GM12878 (cell line): ENCODE data around the gene YBEY. TPM values are rescaled to one million over a fixed set of nuclear protein-coding genes. Genes with fewer than 3 reads are reported as not detected.

Source experiments
- ATAC-seq: fragments of 200-7000 bp; cut with Tn5 transposase; 3 replicates; pipeline ENCODE4 v1.9.1; 2020; ENCODE audit warnings: mild to moderate bottlenecking, moderate library complexity
- BruUV-seq: library from RNA; stranded (reverse); fragments of 400-500 nt; replicated peaks from 2 replicates; lab custom pipeline; 2021; lab: Mats Ljungman, UMichigan
- CTCF ChIA-PET: fragments of 300-600 bp; sonication (Branson Sonifier 250); formaldehyde crosslinking; extraction: SDS; loops from one replicate; lab custom pipeline; 2021; ENCODE audit warnings: inconsistent platforms; lab: Yijun Ruan, JAX
- POLR2A ChIA-PET: fragments of 350-600 bp; formaldehyde crosslinking; extraction: SDS; loops from one replicate; lab custom pipeline; 2021; ENCODE audit warnings: inconsistent platforms; lab: Charles Lee
- RAD21 ChIA-PET: fragments of 300-600 bp; sonication (Branson Sonifier 250); formaldehyde crosslinking; loops from one replicate; lab custom pipeline; 2023; ENCODE audit warnings: antibody characterized with exemption; ENCODE audit not compliant: unreplicated experiment; lab: Charles Lee
- SMC1A ChIA-PET: fragments of 300-600 bp; sonication (Branson Sonifier 250); formaldehyde crosslinking; loops from one replicate; lab custom pipeline; 2023; ENCODE audit not compliant: unreplicated experiment, uncharacterized antibody; lab: Charles Lee
- DNase-seq: peaks from one replicate; pipeline ENCODE4 v3.0.0-alpha.2; 2011; ENCODE audit warnings: low read depth, low spot score
- FAIRE-seq: peaks from 3 replicates; lab custom pipeline; 2011; peaks lifted over from hg19 to GRCh38; lab: Jason Lieb, UNC
- H2AFZ ChIP-seq: 2 replicates; pipeline ENCODE4 v1.6.0; 2011; ENCODE audit warnings: low read depth, low read length, control low read depth; ENCODE audit not compliant: control insufficient read depth
- H3K27ac ChIP-seq: 2 replicates; pipeline ENCODE4 v1.5.1; 2011; ENCODE audit warnings: control low read depth; ENCODE audit not compliant: control insufficient read depth, insufficient read depth
- H3K27me3 ChIP-seq, 2 experiments: replicated peaks in 1 of 2; 2 replicates each; pipeline versions ENCODE4 v1.6.0 to v1.6.1; 2011; ENCODE audit warnings: low read length in 1 of 2; ENCODE audit not compliant: control insufficient read depth in 2 of 2, insufficient read depth in 2 of 2
- H3K36me3 ChIP-seq, 2 experiments: 2 replicates each; pipeline ENCODE4 v1.5.1; 2011; ENCODE audit warnings: low read length in 1 of 2; ENCODE audit not compliant: control insufficient read depth in 2 of 2, insufficient read depth in 2 of 2
- H3K4me1 ChIP-seq: 2 replicates; pipeline ENCODE4 v1.6.1; 2011; ENCODE audit warnings: mild to moderate bottlenecking, low read length, moderate library complexity, mixed read lengths; ENCODE audit not compliant: control insufficient read depth, insufficient read depth
- H3K4me2 ChIP-seq: 2 replicates; pipeline ENCODE4 v1.6.0; 2011; ENCODE audit warnings: control low read depth; ENCODE audit not compliant: control insufficient read depth, insufficient read depth
- H3K4me3 ChIP-seq: fragments of 200-600 bp; sonication (generic); 2 replicates; pipeline ENCODE4 v1.5.1; 2016
- H3K79me2 ChIP-seq: 2 replicates; pipeline ENCODE4 v1.6.0; 2011; ENCODE audit warnings: low read length; ENCODE audit not compliant: control insufficient read depth, insufficient read depth
- H3K9ac ChIP-seq: 2 replicates; pipeline ENCODE4 v1.8.0; 2011; ENCODE audit warnings: low read length, control low read depth, mixed read lengths; ENCODE audit not compliant: control insufficient read depth, insufficient read depth
- H3K9me3 ChIP-seq: replicated peaks from 3 replicates; pipeline ENCODE4 v1.5.1; 2011; ENCODE audit warnings: mild to moderate bottlenecking, low read length; ENCODE audit not compliant: control insufficient read depth, insufficient read depth
- H4K20me1 ChIP-seq: 2 replicates; pipeline ENCODE4 v1.6.0; 2011; ENCODE audit not compliant: control insufficient read depth, insufficient read depth
- ASH2L ChIP-seq: fragments of 300-600, 200-600 bp; sonication (generic); IDR thresholded peaks from 2 replicates; pipeline ENCODE4 v1.6.1; 2017; ENCODE audit warnings: low read depth, mild to moderate bottlenecking, borderline replicate concordance
- CBFB ChIP-seq: IDR thresholded peaks from 2 replicates; pipeline ENCODE4 v1.6.1; 2016; ENCODE audit warnings: antibody characterized with exemption, low read depth
- CEBPB ChIP-seq, 2 experiments: fragments of 150-350 bp in 1 of 2; IDR thresholded peaks; 2 replicates each; pipeline ENCODE4 v1.6.1; 2012 to 2014; ENCODE audit warnings: low read depth in 2 of 2, low read length in 2 of 2, borderline replicate concordance in 1 of 2, inconsistent platforms in 1 of 2
- CREM ChIP-seq: IDR thresholded peaks from 2 replicates; pipeline ENCODE4 v1.6.1; 2014; ENCODE audit warnings: antibody characterized with exemption, low read depth
- HCFC1 ChIP-seq: fragments of 150-350 bp; IDR thresholded peaks from 2 replicates; pipeline ENCODE4 v1.6.1; 2014; ENCODE audit warnings: low read length
- IKZF1 ChIP-seq: fragments of 450-650 bp; conservative IDR thresholded peaks from 2 replicates; pipeline ENCODE4 v1.6.1; 2017; ENCODE audit warnings: antibody characterized with exemption, mild to moderate bottlenecking
- MTA3 ChIP-seq: IDR thresholded peaks from 2 replicates; pipeline ENCODE4 v1.6.1; 2012; ENCODE audit warnings: low read length, inconsistent platforms, borderline replicate concordance
- MXI1 ChIP-seq: fragments of 150-350 bp; IDR thresholded peaks from 2 replicates; pipeline ENCODE4 v1.6.1; 2011; ENCODE audit warnings: low read depth, mild to moderate bottlenecking, inconsistent platforms, low read length, improper control_type of control experiment
- SMAD1 ChIP-seq: fragments of 450-650 bp; IDR thresholded peaks from 2 replicates; pipeline ENCODE4 v1.6.1; 2018; ENCODE audit warnings: mild to moderate bottlenecking, low read depth; ENCODE audit not compliant: partially characterized antibody
- SREBF1 ChIP-seq: IDR thresholded peaks from 2 replicates; pipeline ENCODE4 v1.6.1; 2012; ENCODE audit warnings: mild to moderate bottlenecking, low read length
- STAT1 ChIP-seq: fragments of 450-650 bp; conservative IDR thresholded peaks from 2 replicates; pipeline ENCODE4 v1.6.1; 2014; ENCODE audit warnings: antibody characterized with exemption, mild to moderate bottlenecking
- ZNF217 ChIP-seq: fragments of 450-650 bp; IDR thresholded peaks from 2 replicates; pipeline ENCODE4 v1.6.1; 2017; ENCODE audit warnings: antibody characterized with exemption, mild to moderate bottlenecking
- WGBS: methylation state at CpG from one replicate; pipeline ENCODE4 v1.1.6; 2016; ENCODE audit warnings: low lambda C conversion rate; ENCODE audit not compliant: insufficient replicate concordance, insufficient coverage; ENCODE audit errors: missing lambda C conversion rate; 5-methylcytosine and 5-hydroxymethylcytosine counted together
- in situ Hi-C: fragments of 300-500 bp; cut with MboI; formaldehyde crosslinking; loops from 9 replicates; pipeline ENCODE4 v1.14.3; 2018; ENCODE audit warnings: mixed read lengths
- intact Hi-C: fragments of 100-400 bp; cut with micrococcal nuclease; formaldehyde crosslinking; loops from one replicate; pipeline ENCODE4 v1.14.2; 2022; ENCODE audit not compliant: unreplicated experiment
- polyA plus RNA-seq, 11 experiments: library from polyadenylated mRNA; depleted of rRNA in 4 of 11; unstranded in 6 of 11; stranded (reverse) in 5 of 11; fragments of >200 nt; fragmentation: Nextera tagmentation in 4 of 11; fragmentation: Illumina TruSeq in 1 of 11; extraction: Ambion mirVana in 4 of 11; extraction: Trizol in 1 of 11; gene quantifications; 1 replicate in 1 of 11; 2 replicates in 10 of 11; pipeline versions ENCODE4 v1.2.1 to v1.2.3, GENCODE V29; 2011 to 2016; ENCODE audit warnings: inconsistent platforms in 2 of 11, missing spikeins in 2 of 11, low read depth in 1 of 11
- total RNA-seq, 4 experiments: library from RNA; depleted of rRNA in 3 of 4; stranded (reverse); fragments of >200 nt in 3 of 4; fragmentation: Illumina TruSeq in 1 of 4; extraction: Trizol in 1 of 4; gene quantifications; 2 replicates each; pipeline versions ENCODE4 v1.2.1 to v1.2.3, GENCODE V29; 2013 to 2021
- TF ChIP-seq, protein P1 (sequence below): fragments of 450-650 bp; IDR thresholded peaks from 2 replicates; pipeline ENCODE4 v1.6.1; 2017; ENCODE audit warnings: mild to moderate bottlenecking
- TF ChIP-seq, protein P2 (sequence below): fragments of 450-650 bp; IDR thresholded peaks from 2 replicates; pipeline ENCODE4 v1.6.1; 2018; ENCODE audit warnings: mild to moderate bottlenecking, low read depth, moderate library complexity; ENCODE audit not compliant: partially characterized antibody

Gene YBEY
- total and polyA plus RNA-seq, 10 of the 15 experiments (the other 5 are each of a cell fraction or from before 2014, with no cell fraction given), result 6.5 to 31.4 (median 18.5) TPM

DNA sequence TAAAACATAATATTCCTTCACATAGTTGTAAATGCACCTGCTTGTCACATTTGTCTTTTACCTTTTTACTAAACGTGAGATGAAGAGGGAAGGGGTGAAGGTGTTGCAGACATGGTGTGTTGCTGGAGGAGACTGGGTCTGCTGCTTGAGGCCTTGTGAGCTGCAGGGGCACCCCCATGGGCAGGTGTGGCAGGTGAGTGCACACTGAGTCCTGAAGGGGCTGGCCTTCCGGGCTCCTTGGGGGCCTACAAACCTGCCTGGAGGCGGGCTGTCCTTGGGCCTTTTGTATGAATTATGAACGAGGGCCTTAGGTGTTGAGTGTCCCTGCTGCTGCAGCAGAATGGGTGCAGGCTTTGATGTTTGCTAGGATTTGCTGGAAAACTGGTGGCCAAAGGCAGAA lies 41.6 kb downstream of the YBEY start (continued):
- TF ChIP-seq ZNF217 (no peak), HCFC1 (no peak)

DNA sequence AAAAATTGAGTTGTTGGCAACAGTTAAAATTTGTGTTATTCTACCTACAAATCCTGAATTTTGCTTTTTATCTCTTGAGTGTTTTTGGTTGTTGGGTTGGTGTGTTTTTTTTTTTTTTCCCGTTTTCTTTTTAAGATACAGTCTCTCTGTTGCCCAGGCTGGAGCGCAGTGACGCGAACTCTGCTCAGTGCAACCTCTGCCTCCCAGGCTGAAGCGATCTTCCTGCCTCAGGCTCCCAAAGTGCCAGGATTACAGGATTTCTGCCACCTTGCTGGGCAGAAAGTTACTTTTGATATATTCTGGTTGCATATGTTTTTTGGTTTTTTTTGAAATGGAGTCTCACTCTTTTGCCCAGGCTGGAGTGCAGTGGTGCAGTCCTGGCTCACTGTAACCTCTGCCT lies 42.0 kb downstream of the YBEY start:
- Histone ChIP-seq H3K9me3 (no peaks in the 10 kb centered on the region), H3K27ac (no peak overlapping the region), H3K9ac (no peak overlapping the region), H3K36me3 (peaks cover 2 to 11% of the 10 kb centered on the region in 2 experiments), H4K20me1 (no peaks in the 10 kb centered on the region), H3K4me2 (no peak overlapping the region), H3K4me3 (no peak overlapping the region), H2AFZ (no peak overlapping the region), H3K27me3 (no peaks in the 10 kb centered on the region), H3K79me2 (peaks cover 28% of the 10 kb centered on the region), H3K4me1 (no peaks in the 10 kb centered on the region)
- SMC1A ChIA-PET, result no interaction called here
- ATAC-seq (no peak), FAIRE-seq (no peak), DNase-seq (no peak)
- intact Hi-C loops (no loop called here), in situ Hi-C loops (no loop called here)
- WGBS, result 80% methylated on average over 5 of the region's 5 CpGs
- no TSS peak for BruUV-seq
- RAD21 ChIA-PET, result no interaction called here
- TF ChIP-seq, protein P1, sequence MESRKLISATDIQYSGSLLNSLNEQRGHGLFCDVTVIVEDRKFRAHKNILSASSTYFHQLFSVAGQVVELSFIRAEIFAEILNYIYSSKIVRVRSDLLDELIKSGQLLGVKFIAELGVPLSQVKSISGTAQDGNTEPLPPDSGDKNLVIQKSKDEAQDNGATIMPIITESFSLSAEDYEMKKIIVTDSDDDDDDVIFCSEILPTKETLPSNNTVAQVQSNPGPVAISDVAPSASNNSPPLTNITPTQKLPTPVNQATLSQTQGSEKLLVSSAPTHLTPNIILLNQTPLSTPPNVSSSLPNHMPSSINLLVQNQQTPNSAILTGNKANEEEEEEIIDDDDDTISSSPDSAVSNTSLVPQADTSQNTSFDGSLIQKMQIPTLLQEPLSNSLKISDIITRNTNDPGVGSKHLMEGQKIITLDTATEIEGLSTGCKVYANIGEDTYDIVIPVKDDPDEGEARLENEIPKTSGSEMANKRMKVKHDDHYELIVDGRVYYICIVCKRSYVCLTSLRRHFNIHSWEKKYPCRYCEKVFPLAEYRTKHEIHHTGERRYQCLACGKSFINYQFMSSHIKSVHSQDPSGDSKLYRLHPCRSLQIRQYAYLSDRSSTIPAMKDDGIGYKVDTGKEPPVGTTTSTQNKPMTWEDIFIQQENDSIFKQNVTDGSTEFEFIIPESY, result no peak
- TF ChIP-seq IKZF1 (no peak), STAT1 (no peak), SMAD1 (no peak), CEBPB (IDR thresholded peaks at IDR 0.05; ENCODE audit: borderline replicate concordance in 1 of 2, low read depth in 2 of 2, low read length in 2 of 2) (no peak), MTA3 (no peak), CBFB (no peak), MXI1 (no peak), CREM (no peak), SREBF1 (no peak), ASH2L (no peak)
- TF ChIP-seq, protein P2, sequence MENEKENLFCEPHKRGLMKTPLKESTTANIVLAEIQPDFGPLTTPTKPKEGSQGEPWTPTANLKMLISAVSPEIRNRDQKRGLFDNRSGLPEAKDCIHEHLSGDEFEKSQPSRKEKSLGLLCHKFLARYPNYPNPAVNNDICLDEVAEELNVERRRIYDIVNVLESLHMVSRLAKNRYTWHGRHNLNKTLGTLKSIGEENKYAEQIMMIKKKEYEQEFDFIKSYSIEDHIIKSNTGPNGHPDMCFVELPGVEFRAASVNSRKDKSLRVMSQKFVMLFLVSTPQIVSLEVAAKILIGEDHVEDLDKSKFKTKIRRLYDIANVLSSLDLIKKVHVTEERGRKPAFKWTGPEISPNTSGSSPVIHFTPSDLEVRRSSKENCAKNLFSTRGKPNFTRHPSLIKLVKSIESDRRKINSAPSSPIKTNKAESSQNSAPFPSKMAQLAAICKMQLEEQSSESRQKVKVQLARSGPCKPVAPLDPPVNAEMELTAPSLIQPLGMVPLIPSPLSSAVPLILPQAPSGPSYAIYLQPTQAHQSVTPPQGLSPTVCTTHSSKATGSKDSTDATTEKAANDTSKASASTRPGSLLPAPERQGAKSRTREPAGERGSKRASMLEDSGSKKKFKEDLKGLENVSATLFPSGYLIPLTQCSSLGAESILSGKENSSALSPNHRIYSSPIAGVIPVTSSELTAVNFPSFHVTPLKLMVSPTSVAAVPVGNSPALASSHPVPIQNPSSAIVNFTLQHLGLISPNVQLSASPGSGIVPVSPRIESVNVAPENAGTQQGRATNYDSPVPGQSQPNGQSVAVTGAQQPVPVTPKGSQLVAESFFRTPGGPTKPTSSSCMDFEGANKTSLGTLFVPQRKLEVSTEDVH, result no peak
- CTCF ChIA-PET, result no interaction called here
- POLR2A ChIA-PET, result no interaction called here
